HG02938 (cell line): ENCODE data around the gene ACOXL.

Experiments used
- ATAC-seq: cut with Tn5 transposase; IDR thresholded peaks from one replicate; pipeline ENCODE4 v1.9.1; 2021; ENCODE audit warnings: mild to moderate bottlenecking, moderate library complexity; ENCODE audit not compliant: unreplicated experiment

Gene ACOXL

GRCh38 chr2:111099402-111099801, 367.0 kb downstream of the ACOXL start:
- no peak for ATAC-seq

DNA sequence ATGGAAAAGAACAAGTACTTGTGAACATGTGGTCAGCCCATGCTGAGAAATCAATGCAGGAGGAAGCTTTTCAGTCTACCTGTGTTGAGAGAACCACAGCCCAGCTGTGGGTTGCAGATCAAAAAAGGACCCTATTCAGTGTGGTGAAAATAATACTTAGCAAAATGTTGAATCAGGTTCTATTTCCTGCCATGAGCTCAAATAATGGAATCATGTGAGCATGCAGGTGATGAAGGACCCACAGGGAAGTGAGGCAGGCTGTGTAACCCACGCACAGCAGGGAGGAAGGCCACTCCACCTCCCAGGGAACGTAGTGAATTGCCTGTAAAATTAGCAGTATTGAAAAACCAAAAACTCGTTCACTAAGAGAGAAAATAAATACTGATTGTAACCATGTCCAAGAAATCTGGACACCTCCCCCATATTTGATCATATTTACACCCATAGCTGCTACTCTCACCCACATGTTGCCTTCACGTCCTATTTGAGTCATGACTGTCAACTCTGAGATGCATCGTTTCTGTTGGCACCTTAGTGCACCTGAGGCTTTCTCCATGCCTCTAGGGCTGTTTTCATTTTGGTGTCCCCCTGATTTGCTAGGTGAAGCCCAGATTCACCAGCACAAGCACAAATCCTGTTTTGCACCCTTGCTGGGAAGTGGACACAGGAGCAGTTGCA, 367.9 kb downstream of the ACOXL start:
- peak; percentile 53 for ATAC-seq

DNA sequence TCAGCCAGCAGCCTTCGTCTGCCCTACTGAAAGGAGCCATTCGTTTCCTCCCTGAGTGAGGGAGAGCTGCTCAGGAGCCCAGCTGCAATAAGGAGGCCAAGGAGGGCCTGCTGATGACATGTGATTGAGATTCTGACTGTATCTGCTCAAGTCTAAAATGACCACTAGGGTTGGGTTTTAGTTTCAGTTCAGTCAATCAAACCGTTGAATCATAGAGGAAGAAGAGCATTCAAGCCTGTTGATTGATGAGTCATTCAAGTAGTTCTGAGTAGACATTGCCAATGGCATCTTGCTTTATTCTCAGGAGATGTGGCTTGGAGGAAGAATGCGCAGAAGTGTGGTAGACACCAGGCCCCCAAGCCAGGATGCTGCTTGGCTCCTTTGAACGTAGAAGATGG, 368.4 kb downstream of the ACOXL start:
- ATAC-seq, result peak; percentile 92

DNA sequence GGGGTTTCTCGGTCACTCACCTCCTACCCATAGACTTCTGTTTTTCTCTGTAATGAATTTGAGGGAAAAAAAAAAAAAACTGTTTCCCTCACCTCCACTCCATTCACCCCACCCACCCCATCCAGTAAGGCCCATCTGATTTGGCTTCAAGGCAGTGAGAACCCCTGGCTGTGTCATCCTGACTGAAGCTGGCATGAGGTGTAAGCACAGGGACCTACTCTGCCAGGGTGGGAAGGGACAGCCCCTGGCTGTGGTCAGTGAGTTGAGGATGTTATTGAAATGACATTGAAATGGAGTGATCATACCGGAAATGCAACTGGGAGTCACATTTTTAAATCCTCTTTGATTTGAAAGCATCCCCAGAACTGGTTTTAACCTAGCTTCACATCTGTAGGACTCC, 369.2 kb downstream of the ACOXL start:
- ATAC-seq, result no peak

GRCh38 chr2:111102216-111102615, 369.8 kb downstream of the ACOXL start:
- no peak for ATAC-seq

DNA sequence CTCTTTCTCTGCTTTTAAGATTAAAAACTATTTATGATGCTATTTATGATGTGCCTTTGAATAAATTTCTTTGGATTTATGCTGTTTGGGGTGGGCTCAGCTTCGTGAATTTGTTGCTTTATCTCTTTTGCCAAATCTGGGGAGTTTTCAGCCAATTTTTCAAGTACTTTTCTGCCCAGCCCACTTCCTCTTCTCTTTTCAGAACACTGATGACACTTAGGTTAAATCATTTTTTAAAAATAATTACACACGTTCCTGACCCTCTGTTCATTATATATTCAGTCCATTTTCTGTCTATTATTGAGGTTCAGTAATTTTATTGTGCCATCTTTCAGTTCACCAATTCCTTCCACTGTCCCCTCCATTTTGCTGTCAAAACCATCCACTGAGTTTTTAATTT, 373.6 kb downstream of the ACOXL start:
- ATAC-seq, result no peak

DNA sequence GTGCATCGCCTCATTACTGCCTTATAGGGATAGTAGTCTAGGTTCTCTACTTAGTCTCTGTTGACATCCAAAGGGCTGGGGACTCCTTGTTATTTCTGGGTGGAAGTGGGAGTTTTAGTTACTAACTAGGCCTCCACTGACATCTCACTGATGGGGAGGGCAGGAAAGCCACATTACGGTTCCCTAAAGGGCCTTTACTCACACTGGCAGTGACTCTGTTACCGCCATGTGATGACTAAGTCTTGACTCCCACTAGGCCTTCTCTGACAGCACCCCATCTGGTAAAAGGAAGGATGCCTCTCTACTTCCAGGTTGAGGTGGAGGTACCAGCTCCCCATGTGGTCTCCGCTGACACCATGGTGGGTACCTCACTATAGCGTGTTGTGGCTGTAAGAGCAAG, 374.3 kb downstream of the ACOXL start:
- ATAC-seq, result no peak

DNA sequence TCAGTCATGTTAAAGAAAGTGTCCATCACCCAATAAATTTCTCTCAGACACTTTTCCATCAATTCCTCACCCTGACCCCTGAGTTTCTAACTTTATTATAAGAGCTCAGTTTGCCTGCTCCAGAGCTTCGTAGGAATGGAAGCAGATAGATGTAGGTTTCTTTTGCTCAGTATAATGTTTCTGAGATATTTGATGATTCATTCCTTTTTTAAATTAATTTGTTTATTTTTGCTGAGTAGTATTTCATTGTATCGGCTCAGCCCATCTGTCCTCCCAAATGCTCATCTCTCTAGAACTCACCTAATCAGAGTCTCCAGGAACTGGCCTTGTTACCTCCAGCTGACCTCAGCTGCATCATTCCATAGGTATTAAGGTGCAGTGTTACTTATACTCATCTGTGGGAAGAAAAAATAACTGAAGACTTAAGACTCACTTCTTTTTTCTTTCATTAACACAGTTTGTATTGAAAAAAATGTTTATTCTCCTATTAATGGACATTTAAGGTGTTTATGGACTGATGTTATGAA, 376.4 kb downstream of the ACOXL start:
- ATAC-seq, result no peak

GRCh38 chr2:111111101-111111755, 378.9 kb downstream of the ACOXL start:
- no peak for ATAC-seq

- no peak for ATAC-seq
Measured at GRCh38 chr2:111113838-111114237, 381.5 kb downstream of the ACOXL start.

DNA sequence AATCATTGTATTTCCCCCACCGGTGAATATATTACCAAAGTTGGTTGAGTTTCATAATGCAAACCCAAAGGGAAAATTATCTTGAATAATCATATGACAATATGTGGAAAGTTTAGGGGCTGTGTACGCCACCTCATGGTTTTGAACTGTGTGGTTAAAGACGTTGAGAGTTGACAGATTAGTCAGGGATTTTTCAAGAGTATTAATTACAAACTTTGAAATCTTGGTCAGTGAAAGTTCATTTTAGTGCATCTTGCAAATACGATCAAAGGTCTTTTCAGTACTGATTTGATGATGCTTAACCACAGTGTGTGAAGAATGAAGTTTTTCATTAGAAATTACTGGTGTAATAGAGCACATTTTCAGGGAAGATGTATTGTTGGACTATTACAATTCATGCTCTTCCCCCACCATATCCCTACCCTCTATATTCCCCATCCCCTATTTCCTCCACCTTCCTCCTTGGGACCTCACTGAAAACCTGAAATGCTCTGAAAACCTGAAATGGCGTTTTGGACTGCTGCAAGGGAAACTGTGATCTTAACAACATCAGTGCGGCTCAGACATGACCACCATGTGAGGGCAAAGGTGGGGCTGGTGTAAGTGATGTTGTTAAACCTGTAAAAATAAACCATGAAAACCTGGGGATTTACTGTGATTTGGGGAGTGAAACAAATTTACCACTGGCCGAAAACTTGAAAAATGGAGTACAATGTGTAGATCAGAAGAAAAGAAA, 383.8 kb downstream of the ACOXL start:
- ATAC-seq, result peak; percentile 36

- ATAC-seq, result no peak
Measured at GRCh38 chr2:111116843-111117597, 384.6 kb downstream of the ACOXL start.

DNA sequence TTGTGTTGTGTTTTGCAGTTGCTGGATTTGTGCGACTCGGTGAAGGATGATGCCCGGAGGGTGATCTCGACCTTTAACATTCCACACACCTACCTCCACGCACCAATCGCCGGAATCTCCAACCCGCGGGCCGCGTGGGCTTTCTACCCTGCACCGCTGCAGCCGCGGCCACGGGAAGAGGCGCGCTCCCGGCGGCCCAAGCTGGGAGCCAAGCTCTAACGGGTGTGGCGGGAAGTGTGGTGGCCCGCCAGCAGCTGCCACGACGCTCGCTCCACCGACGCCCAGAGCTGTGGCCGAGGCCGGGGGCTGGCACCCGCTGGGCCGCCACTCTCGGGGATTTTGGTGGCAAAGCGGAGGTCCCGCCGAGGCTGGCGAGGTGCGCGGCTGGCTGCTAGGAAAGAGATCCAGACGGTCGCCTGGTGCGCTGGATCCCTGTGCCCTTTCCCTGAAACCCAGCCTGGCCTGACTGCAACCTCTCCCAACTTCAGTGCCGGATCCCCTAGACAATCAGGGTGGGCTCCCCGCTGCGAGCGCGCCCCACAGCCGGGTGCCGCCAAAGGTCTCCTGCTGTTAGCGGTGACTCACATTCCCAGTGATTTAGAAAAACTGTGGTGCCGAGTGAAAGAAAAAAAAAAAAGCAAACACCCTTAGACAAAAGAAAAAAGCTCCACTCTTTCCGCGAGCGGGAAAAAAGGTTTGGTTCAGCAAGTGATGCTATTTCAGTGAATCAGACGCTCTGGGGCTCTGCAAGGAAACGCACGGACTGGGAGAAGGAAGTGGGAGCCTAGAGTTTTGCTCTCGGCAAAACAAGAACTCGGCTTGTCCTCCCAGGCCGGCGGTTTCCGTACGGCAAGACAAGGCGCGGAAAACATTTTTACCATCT, 385.5 kb downstream of the ACOXL start:
- ATAC-seq, result no peak

DNA sequence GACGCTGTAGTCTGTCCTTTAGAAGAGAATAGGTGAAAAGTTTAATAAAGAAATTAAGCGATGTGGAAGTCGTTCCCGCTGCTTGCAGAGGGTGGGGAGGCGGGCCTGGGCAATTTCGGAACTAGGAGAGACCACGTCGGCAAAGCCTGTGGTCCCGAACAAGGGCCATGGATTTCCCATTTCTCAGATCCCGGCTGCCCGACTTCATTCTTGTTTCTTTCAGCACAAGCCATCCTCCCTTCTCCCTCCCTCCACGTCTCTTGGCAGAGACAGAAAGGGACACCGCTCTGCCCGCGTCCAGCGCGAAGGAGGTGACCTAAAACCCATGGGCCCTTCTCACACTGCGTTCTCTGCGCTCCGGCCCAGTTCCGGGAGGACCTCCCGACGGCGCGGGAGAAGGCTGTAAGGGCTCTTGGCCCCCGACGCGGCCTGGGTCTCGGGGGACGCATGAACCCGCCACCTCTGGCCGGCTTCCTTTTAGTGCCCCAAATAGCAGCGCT, 386.2 kb downstream of the ACOXL start:
- no peak for ATAC-seq

DNA sequence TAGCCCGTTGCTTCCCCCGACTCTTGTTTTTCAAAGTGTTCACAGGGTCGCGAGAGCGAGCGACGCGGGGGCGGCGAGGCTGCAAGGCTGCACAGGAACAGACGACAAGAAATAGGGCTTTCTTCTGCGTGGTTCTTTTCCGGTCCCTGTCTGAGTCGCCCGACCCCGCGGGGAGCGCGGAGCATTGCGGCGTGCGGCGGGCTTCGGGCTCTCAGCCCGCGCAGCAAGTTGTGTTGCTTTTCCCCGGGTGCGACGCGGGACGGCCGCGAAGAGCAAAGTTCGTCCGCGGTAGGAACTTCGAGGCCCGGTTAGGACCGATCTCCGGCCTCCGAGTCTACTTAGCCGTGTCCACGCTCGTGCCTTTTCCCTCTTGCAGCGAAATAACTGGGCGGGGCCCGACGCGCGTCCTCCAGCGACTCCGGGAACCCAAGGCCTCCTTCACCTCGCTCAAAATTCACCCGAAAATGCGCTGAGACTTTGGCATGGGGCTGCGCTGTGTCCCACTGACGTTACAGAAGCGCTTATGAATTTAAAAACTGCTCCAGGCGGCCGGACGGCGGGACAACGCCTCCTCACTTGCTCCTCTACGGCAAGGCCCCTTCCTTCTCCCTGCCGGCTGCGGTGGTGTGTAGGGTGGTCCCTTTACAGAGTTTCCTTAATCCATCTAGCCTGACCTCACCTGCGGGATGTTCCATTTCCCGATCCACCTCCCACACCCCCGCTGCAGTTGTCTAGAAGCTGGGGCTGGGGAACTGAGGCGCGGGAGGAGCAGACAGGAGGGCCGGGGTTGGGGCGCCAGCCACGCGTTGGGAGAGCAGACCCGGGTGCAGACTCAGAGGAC, 386.8 kb downstream of the ACOXL start:
- ATAC-seq, result no peak

- no peak for ATAC-seq
Measured at GRCh38 chr2:111119822-111120252, 387.5 kb downstream of the ACOXL start.

DNA sequence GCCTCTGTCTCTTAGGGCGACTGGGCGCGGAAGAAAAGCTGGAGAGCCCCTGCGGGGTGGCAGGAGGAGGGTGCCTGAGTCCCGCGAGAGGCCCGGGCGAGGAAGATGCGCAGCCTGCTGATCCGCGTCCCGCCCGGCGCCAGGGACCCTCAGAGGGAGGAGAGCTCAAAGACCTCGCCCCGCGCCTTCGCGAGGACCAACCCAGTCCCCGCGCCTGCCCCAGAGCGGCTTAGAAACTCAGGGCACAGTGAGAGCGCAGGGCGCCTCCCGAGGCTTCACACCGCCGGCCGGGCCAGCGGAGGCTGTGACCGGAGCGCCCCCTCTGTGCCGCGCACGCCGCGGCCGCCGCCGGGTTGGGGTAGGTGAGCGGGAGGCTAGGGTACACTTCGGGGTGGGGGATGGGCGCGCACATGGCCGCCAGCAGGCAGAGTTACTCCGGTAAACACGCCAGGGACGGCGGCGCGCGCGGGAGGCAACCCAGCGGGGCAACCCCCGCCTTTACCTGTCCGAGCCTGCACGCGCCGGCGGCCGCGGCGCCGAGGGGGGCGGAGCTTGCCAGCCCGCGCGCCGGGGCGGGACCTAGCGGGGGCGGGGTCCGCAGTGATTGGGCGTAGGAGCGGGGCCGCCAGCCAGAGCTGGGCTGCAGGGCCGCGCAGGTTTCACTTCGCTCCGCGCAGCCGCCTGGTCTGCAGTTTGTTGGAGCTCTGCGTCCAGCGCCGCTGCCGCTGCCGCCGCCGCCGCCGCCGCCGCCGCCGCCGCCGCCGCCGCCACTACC, 388.1 kb downstream of the ACOXL start, which contains the start of gene BCL2L11:
BCL2L11 (plus strand) TSS at position 662 of the 775 bp plus-strand sequence. CDS start 2,832 bp downstream, outside the sequence.
- ATAC-seq, result peak; percentile 33
